Measurements from ENCODE around the gene KDF1.

The KDF1 gene

DNA sequence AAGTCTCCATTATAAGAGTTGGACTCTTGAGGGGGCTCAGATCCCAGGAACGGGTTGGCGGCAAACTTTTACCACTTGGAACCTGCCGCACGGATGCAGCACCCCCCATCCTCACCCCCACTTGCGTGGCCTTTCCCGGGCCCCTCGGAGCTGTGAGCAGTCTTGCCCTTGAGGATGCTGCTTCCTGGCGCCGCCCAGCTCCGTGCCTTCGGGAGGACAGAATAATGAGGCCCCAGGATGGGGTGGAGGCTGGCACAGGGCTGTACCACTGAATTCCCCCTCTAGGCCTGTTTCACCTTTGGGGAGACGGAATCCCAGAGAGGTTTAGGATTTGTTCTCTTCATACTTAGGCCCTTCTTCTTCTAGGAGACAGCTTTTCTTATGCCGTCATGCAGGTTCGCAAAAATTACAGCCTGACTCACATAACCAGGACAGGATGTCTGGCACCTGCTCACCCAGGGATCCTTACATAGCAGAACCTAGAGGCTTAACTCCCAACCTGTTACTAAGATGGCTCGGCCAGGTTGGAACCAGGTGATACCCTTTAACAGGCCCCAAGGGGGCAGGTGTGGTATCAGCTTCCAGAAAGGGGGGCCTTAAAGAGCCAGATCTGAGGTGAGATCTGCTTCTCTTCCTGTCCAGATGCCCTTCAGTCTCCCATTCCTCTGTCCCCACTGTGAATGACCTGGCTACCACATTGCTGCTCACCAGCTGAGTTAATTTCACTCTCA is 34.7 kb upstream of the KDF1 start:
- H3K36me3 ChIP-seq (ENCODE audit: low read length) = no peaks in the 10 kb centered on the region
- no peaks in the 10 kb centered on the region for H3K27me3 ChIP-seq (ENCODE audit: low read length)
- H3K9me2 ChIP-seq (replicated peaks; ENCODE audit: insufficient read depth, low read length) = no peaks in the 10 kb centered on the region
- H3F3A ChIP-seq (ENCODE audit: insufficient read depth) = no peaks in the 10 kb centered on the region
- no peak overlapping the region for H3K27ac ChIP-seq (ENCODE audit: low read depth, low read length)
- H3K9me3 ChIP-seq (ENCODE audit: insufficient read depth, low read length) = no peaks in the 10 kb centered on the region
- H3K9ac ChIP-seq (ENCODE audit: low read length) = no peak overlapping the region
- H3K4me3 ChIP-seq (ENCODE audit: insufficient read depth, low read length, poor library complexity, severe bottlenecking) = no peak overlapping the region
- no peaks in the 10 kb centered on the region for H3K79me2 ChIP-seq (ENCODE audit: insufficient read depth, low read length)
- TF ChIP-seq, protein P1, sequence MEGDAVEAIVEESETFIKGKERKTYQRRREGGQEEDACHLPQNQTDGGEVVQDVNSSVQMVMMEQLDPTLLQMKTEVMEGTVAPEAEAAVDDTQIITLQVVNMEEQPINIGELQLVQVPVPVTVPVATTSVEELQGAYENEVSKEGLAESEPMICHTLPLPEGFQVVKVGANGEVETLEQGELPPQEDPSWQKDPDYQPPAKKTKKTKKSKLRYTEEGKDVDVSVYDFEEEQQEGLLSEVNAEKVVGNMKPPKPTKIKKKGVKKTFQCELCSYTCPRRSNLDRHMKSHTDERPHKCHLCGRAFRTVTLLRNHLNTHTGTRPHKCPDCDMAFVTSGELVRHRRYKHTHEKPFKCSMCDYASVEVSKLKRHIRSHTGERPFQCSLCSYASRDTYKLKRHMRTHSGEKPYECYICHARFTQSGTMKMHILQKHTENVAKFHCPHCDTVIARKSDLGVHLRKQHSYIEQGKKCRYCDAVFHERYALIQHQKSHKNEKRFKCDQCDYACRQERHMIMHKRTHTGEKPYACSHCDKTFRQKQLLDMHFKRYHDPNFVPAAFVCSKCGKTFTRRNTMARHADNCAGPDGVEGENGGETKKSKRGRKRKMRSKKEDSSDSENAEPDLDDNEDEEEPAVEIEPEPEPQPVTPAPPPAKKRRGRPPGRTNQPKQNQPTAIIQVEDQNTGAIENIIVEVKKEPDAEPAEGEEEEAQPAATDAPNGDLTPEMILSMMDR (IDR thresholded peaks at IDR 0.05; ENCODE audit: insufficient read depth, low read length, poor library complexity, severe bottlenecking) = no peak
- TF ChIP-seq EZH2phosphoT487 (conservative IDR thresholded peaks at IDR 0.05; ENCODE audit: low read length) = no peak
- no peak overlapping the region for H2AFZ ChIP-seq (ENCODE audit: low read depth, low read length, severe bottlenecking)
- no peaks in the 10 kb centered on the region for H4K20me1 ChIP-seq (ENCODE audit: low read depth, low read length)
- H3K4me2 ChIP-seq (ENCODE audit: low read depth, low read length, poor library complexity, severe bottlenecking) = no peak overlapping the region

DNA sequence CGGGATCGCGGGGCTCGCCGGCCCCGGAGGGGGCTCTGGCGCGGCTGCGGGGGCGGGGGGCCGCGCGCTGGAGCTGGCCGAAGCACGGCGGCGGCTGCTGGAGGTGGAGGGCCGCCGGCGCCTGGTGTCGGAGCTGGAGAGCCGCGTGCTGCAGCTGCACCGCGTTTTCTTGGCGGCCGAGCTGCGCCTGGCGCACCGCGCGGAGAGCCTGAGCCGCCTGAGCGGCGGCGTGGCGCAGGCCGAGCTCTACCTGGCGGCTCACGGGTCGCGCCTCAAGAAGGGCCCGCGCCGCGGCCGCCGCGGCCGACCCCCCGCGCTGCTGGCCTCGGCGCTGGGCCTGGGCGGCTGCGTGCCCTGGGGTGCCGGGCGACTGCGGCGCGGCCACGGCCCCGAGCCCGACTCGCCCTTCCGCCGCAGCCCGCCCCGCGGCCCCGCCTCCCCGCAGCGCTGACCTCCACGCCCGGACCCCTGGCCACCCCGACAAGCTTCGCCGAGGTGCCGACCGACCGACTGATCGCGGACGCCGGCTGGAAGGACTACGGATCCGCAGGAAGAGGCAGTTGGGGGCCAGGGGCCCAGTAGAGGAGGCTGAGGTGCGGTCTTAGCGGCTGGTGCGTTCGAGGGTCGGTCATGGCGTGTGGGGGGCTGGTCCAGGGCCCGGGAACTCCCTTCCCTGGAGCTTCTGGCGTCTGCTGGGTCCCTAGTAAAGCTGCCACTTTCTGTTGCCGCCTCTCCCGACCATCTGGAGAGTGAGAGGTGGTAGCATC is 33.9 kb upstream of the KDF1 start:
- Histone ChIP-seq H3F3A (ENCODE audit: insufficient read depth) (no peaks in the 10 kb centered on the region), H4K20me1 (ENCODE audit: low read depth, low read length) (no peaks in the 10 kb centered on the region), H3K9me2 (replicated peaks; ENCODE audit: insufficient read depth, low read length) (no peaks in the 10 kb centered on the region), H2AFZ (ENCODE audit: low read depth, low read length, severe bottlenecking) (peak overlapping the region; percentile 95), H3K27me3 (ENCODE audit: low read length) (no peaks in the 10 kb centered on the region), H3K4me3 (ENCODE audit: insufficient read depth, low read length, poor library complexity, severe bottlenecking) (peak overlapping the region; percentile 91), H3K9ac (ENCODE audit: low read length) (peak overlapping the region; percentile 62), H3K36me3 (ENCODE audit: low read length) (no peaks in the 10 kb centered on the region), H3K4me2 (ENCODE audit: low read depth, low read length, poor library complexity, severe bottlenecking) (peak overlapping the region; percentile 80), H3K9me3 (ENCODE audit: insufficient read depth, low read length) (no peaks in the 10 kb centered on the region), H3K27ac (ENCODE audit: low read depth, low read length) (no peak overlapping the region), H3K79me2 (ENCODE audit: insufficient read depth, low read length) (no peaks in the 10 kb centered on the region)
- TF ChIP-seq, protein P1 (IDR thresholded peaks at IDR 0.05; ENCODE audit: insufficient read depth, low read length, poor library complexity, severe bottlenecking) = no peak
- TF ChIP-seq EZH2phosphoT487 (conservative IDR thresholded peaks at IDR 0.05; ENCODE audit: low read length) = no peak

DNA sequence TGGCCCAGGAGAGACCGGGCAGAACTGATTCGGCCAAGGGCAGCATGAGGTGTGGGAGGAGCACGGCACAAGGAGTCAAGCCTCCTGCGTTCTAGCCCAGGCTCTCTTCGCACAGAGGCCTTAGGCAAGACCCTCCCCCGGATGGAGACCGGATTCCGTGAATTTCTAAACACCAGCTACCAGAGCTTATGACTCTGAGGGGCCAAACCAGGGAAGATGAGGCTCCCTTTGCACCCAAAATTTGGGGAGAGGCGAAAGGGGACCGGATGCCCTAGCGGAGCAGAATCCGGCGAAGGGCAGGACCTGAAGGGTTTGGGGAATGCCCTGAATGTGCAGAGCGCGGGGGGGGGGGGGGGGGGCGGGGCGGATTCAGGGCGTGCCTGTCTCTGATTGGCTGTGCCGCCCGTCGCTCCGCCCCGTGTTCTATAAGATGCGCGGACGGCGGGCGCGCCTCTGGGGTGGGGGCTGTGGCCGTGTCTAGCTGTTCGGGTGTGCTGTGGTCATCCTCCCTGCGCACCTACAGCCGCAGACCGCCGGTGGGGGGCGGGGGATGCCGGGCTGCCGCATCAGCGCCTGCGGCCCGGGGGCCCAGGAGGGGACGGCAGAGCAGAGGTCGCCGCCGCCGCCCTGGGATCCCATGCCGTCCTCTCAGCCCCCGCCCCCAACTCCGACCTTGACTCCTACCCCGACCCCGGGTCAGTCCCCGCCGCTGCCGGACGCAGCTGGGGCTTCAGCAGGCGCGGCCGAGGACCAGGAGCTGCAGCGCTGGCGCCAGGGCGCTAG is 33.2 kb upstream of the KDF1 start, which contains the start of gene TRNP1:
Gene TRNP1, plus strand, starts transcription at position 456 of the 783 bp plus-strand sequence. Its CDS starts 95 bp downstream, at position 551.
- Histone ChIP-seq H3K9me3 (ENCODE audit: insufficient read depth, low read length) (no peaks in the 10 kb centered on the region), H2AFZ (ENCODE audit: low read depth, low read length, severe bottlenecking) (peak within 1 kb of the TSS; percentile 95), H3K27me3 (ENCODE audit: low read length) (no peaks in the 10 kb centered on the region), H4K20me1 (ENCODE audit: low read depth, low read length) (no peaks in the 10 kb centered on the region), H3F3A (ENCODE audit: insufficient read depth) (no peaks in the 10 kb centered on the region), H3K9ac (ENCODE audit: low read length) (peak within 1 kb of the TSS; percentile 62), H3K4me3 (ENCODE audit: insufficient read depth, low read length, poor library complexity, severe bottlenecking) (peak within 1 kb of the TSS; percentile 91), H3K36me3 (ENCODE audit: low read length) (no peaks in the 10 kb centered on the region), H3K79me2 (ENCODE audit: insufficient read depth, low read length) (no peaks in the 10 kb centered on the region), H3K27ac (ENCODE audit: low read depth, low read length) (no peak within 1 kb of the TSS), H3K9me2 (replicated peaks; ENCODE audit: insufficient read depth, low read length) (no peaks in the 10 kb centered on the region), H3K4me2 (ENCODE audit: low read depth, low read length, poor library complexity, severe bottlenecking) (peak within 1 kb of the TSS; percentile 80)
- TF ChIP-seq, protein P1 (IDR thresholded peaks at IDR 0.05; ENCODE audit: insufficient read depth, low read length, poor library complexity, severe bottlenecking) = no peak
- no peak for TF ChIP-seq EZH2phosphoT487 (conservative IDR thresholded peaks at IDR 0.05; ENCODE audit: low read length)
